HT-29 (cell line): ENCODE measurements around the gene VPS51. TPM values are rescaled to one million over a fixed set of nuclear protein-coding genes. Genes with fewer than 3 reads are reported as not detected.

Experiments used
- DNase-seq: peaks from one replicate; pipeline ENCODE4 v3.0.0-alpha.2; 2015; ENCODE audit warnings: low spot score
- total RNA-seq: library from RNA; depleted of rRNA; stranded (reverse); fragments of >200 nt; shearing (Covaris generic); gene quantifications from 2 replicates; pipeline ENCODE4 v1.2.3, GENCODE V29; 2014; rRNA removed

Gene VPS51
- total RNA-seq: 549 and 628 TPM in 2 replicates

GRCh38 chr11:65095974-65096806 lies at the start of gene VPS51:
VPS51 (plus strand) TSS chr11:65096214; CDS start chr11:65096251, 37 bp downstream.
- peak; percentile 95 for DNase-seq

GRCh38 chr11:65047581-65048422 lies 48.2 kb upstream of the VPS51 start:
- no peak for DNase-seq

- no peak for DNase-seq
Observed at GRCh38 chr11:65051398-65051858, 44.6 kb upstream of the VPS51 start.

GRCh38 chr11:65053827-65054508 lies 42.0 kb upstream of the VPS51 start:
- no peak for DNase-seq

- DNase-seq: no peak
Observed at GRCh38 chr11:65055538-65055937, 40.5 kb upstream of the VPS51 start.

- DNase-seq: no peak
Observed at GRCh38 chr11:65056999-65057398, 39.0 kb upstream of the VPS51 start.

- no peak for DNase-seq
Observed at GRCh38 chr11:65057526-65057925, 38.5 kb upstream of the VPS51 start.

GRCh38 chr11:65058012-65058411 lies 38.0 kb upstream of the VPS51 start:
- DNase-seq: no peak

GRCh38 chr11:65058419-65059054 lies 37.5 kb upstream of the VPS51 start, which contains the start of gene NAALADL1:
NAALADL1 (minus strand) TSS chr11:65058553; CDS start chr11:65058521, 32 bp downstream.
- no peak for DNase-seq

GRCh38 chr11:65059523-65059922 lies 36.5 kb upstream of the VPS51 start:
- DNase-seq: no peak

- DNase-seq: no peak
Observed at GRCh38 chr11:65059959-65060824, 35.8 kb upstream of the VPS51 start.

- DNase-seq: peak; percentile 34
Observed at GRCh38 chr11:65060913-65061408, 35.1 kb upstream of the VPS51 start.

GRCh38 chr11:65063532-65063931 lies 32.5 kb upstream of the VPS51 start:
- DNase-seq: no peak

GRCh38 chr11:65064847-65065240 lies 31.2 kb upstream of the VPS51 start:
- DNase-seq: no peak

GRCh38 chr11:65065851-65066250 lies 30.2 kb upstream of the VPS51 start:
- no peak for DNase-seq

- DNase-seq: no peak
Observed at GRCh38 chr11:65066315-65066714, 29.7 kb upstream of the VPS51 start.

GRCh38 chr11:65066805-65067291 lies 29.2 kb upstream of the VPS51 start:
- DNase-seq: no peak

- no peak for DNase-seq
Observed at GRCh38 chr11:65067446-65067845, 28.6 kb upstream of the VPS51 start.

- no peak for DNase-seq
Observed at GRCh38 chr11:65069217-65069616, 26.8 kb upstream of the VPS51 start.
